WERI-Rb-1 (cell line): ENCODE measurements around the gene GRID2IP.

Experiments used
- DNase-seq: peaks from one replicate; pipeline ENCODE4 v3.0.0-alpha.2; 2020
- H3K27ac ChIP-seq: fragments of 250-450 bp; sonication (Bioruptor Pico); 2 replicates; pipeline ENCODE4 v1.5.1; 2020; ENCODE audit warnings: mild to moderate bottlenecking, moderate library complexity
- H3K27me3 ChIP-seq: fragments of 250-450 bp; sonication (Bioruptor Pico); 2 replicates; pipeline ENCODE4 v1.5.1; 2021; ENCODE audit warnings: mild to moderate bottlenecking, low read depth, moderate library complexity; ENCODE audit not compliant: insufficient read depth, severe bottlenecking
- H3K36me3 ChIP-seq: fragments of 250-450 bp; sonication (Bioruptor Pico); 2 replicates; pipeline ENCODE4 v1.5.1; 2020; ENCODE audit warnings: mild to moderate bottlenecking, moderate library complexity
- H3K4me3 ChIP-seq: 2 replicates; pipeline ENCODE4 v1.5.1; 2011; ENCODE audit warnings: low read depth, mild to moderate bottlenecking, control low read depth, low read length
- H3K9me3 ChIP-seq: fragments of 250-450 bp; sonication (Bioruptor Pico); 2 replicates; pipeline ENCODE4 v1.5.1; 2021; ENCODE audit warnings: mild to moderate bottlenecking, moderate library complexity; ENCODE audit not compliant: severe bottlenecking
- CTCF ChIP-seq: IDR thresholded peaks from 2 replicates; pipeline ENCODE4 v1.5.1; 2011; ENCODE audit warnings: low read depth, mild to moderate bottlenecking, control low read depth, inconsistent platforms, low read length

GRID2IP gene

GRCh38 chr7:6495597-6496262, 55.5 kb downstream of the GRID2IP start:
- no peak for DNase-seq

GRCh38 chr7:6494365-6494764, 56.9 kb downstream of the GRID2IP start:
- no peaks in the 10 kb centered on the region for H3K36me3 ChIP-seq
- no peak overlapping the region for H3K4me3 ChIP-seq
- no peak overlapping the region for H3K27ac ChIP-seq
- no peaks in the 10 kb centered on the region for H3K27me3 ChIP-seq
- no peak for DNase-seq
- H3K9me3 ChIP-seq = no peaks in the 10 kb centered on the region
- TF ChIP-seq CTCF = no peak

More at GRCh38 chr7:6495597-6496262, 55.5 kb downstream of the GRID2IP start:
- no peak overlapping the region for H3K27ac ChIP-seq
- no peak for TF ChIP-seq CTCF
- H3K36me3 ChIP-seq = no peaks in the 10 kb centered on the region
- H3K27me3 ChIP-seq = no peaks in the 10 kb centered on the region
- H3K9me3 ChIP-seq = no peaks in the 10 kb centered on the region
- no peak overlapping the region for H3K4me3 ChIP-seq

- H3K4me3 ChIP-seq = no peak overlapping the region
- DNase-seq = no peak
- TF ChIP-seq CTCF = no peak
- H3K27ac ChIP-seq = no peak overlapping the region
- no peaks in the 10 kb centered on the region for H3K36me3 ChIP-seq
- no peaks in the 10 kb centered on the region for H3K27me3 ChIP-seq
- H3K9me3 ChIP-seq = peaks cover 5% of the 10 kb centered on the region
These were observed 60.1 kb downstream of the GRID2IP start for GRCh38 chr7:6491194-6491593.

GRCh38 chr7:6489612-6490011, 61.6 kb downstream of the GRID2IP start:
- no peaks in the 10 kb centered on the region for H3K36me3 ChIP-seq
- H3K27ac ChIP-seq = no peak overlapping the region
- no peak for DNase-seq
- no peaks in the 10 kb centered on the region for H3K27me3 ChIP-seq
- H3K4me3 ChIP-seq = no peak overlapping the region
- TF ChIP-seq CTCF = peak; percentile 35; the same call in 1 of the 2 replicates
- peaks cover 8% of the 10 kb centered on the region for H3K9me3 ChIP-seq

GRCh38 chr7:6487184-6487545, 64.1 kb downstream of the GRID2IP start:
- Histone ChIP-seq H3K4me3 (no peak overlapping the region), H3K27me3 (no peaks in the 10 kb centered on the region), H3K27ac (no peak overlapping the region), H3K36me3 (peaks cover 9% of the 10 kb centered on the region), H3K9me3 (peaks cover 8% of the 10 kb centered on the region)
- DNase-seq = no peak
- TF ChIP-seq CTCF = no peak

- DNase-seq = no peak
- Histone ChIP-seq H3K27ac (no peak overlapping the region), H3K4me3 (no peak overlapping the region), H3K27me3 (no peaks in the 10 kb centered on the region), H3K36me3 (peaks cover 14% of the 10 kb centered on the region), H3K9me3 (peaks cover 8% of the 10 kb centered on the region)
- no peak for TF ChIP-seq CTCF
These were observed 64.7 kb downstream of the GRID2IP start for GRCh38 chr7:6486438-6487183.
